A549 treated with GW870086 at 1 μM for 4 hours (cell line): ENCODE data around the gene AGO4. TPM values are rescaled to one million over a fixed set of nuclear protein-coding genes. Genes with fewer than 3 reads are reported as not detected.

Experiments
- total RNA-seq: library from RNA; stranded (reverse); fragments of 200-300 nt; extraction: Qiagen RNA extraction; gene quantifications from 5 replicates; pipeline ENCODE4 v1.2.3, GENCODE V29; 2022; ENCODE audit warnings: low read depth

Gene AGO4
- total RNA-seq: 2.5 to 6.4 TPM (median 3.3 TPM) in 5 replicates

DNA sequence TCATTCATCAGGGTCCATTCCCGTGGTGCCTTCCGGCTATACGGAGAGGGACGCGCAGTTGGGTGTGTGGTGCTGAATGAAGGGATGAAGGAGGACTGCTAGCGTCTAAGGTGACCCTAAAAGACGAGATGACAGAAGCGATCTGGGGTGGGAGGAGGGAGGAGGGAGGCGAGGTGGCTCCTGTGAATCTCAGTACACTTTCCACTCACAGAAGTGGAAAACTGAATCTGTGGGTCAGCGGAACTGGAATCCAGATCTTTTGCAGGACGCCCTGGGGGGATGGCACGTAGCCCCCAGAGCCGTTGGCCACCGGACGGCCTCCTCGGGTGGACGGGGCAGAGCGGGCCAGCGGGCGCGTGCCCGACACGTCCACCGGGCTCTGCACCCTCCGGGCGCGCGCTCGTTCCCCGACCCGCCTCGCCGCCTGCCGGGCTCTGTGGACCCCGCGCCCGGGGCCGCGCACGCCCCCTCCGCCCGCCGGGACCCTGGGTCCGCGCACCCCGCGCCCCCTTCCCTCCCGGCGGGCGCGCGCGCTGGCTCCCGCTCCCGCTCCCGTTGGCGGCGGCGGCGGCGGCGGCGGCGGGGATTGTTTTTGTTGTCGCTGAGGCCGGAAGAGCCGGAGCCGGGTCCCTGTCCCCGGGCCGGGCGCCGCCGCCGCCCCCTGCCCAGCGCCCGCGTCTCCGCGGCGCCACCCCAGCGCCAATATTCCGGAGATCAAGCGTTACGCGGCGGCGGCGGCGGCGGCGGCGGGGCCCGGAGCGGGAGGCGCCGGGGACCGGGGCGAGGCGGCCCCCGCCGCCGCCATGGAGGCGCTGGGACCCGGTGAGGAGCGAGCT, at the start of gene AGO4:
Gene AGO4, plus strand, starts transcription at position 403 of the 836 bp plus-strand sequence. Its CDS starts 401 bp downstream, at position 804.

DNA sequence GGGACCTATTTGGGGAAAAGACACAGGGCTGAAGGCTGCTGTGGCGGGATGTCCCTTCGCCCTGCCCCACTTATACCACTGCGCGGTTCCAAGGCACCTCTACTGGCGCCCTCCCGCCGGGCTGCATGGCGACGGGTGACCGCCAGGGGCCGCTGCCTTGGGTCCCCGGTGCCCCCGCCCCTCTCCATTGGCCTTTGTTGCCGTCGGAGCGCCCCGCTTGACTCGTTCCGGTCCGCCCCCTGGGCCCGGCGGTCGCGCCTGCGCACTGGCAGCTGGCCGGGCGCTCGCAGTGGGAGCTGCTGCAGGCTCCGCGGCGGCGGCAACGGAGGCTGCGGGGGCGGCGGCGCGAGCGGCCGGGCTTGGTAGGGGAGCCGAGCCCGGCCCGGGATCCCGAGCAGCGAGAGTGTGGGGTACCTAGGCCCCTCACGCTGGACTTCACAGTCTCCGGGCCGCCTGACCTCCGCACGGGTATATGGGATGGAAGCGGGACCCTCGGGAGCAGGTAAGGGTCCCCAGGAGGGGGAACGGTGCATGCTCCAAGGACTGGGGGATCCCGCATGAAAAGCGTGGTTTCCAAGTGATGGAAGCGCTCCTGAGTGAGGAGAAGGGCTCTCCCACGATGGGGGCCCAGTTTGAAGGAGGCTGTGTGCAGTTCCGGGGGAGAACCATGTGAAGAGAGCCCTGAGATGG, 75.3 kb downstream of the AGO4 start, which contains the start of gene AGO1:
Gene AGO1, plus strand, starts transcription at position 265 of the 690 bp plus-strand sequence. Its CDS starts 213 bp downstream, at position 478.

Other genes starting within 250 kb of the AGO4 start
- 0.49 to 1.2 TPM (median 0.56 TPM) in 5 replicates for gene TFAP2E, start 234.7 kb upstream of the AGO4 start, total RNA-seq
- 73.9 to 115 TPM (median 108 TPM) in 5 replicates for gene PSMB2, start 166.5 kb upstream of the AGO4 start, total RNA-seq
- 12.3 to 15.0 TPM (median 14.3 TPM) in 5 replicates for gene C1orf216, start 89.1 kb upstream of the AGO4 start, total RNA-seq
- 8.5 to 12.8 TPM (median 9.6 TPM) in 5 replicates for gene CLSPN, start 38.0 kb upstream of the AGO4 start, total RNA-seq
- gene AGO1, start 75.2 kb downstream of the AGO4 start, total RNA-seq: 2.6 to 5.0 TPM (median 4.0 TPM) in 5 replicates
- 5.5 to 8.1 TPM (median 7.1 TPM) in 5 replicates for gene AGO3, start 123.1 kb downstream of the AGO4 start, total RNA-seq